ENCODE data around the gene PITX2.

Gene PITX2

DNA sequence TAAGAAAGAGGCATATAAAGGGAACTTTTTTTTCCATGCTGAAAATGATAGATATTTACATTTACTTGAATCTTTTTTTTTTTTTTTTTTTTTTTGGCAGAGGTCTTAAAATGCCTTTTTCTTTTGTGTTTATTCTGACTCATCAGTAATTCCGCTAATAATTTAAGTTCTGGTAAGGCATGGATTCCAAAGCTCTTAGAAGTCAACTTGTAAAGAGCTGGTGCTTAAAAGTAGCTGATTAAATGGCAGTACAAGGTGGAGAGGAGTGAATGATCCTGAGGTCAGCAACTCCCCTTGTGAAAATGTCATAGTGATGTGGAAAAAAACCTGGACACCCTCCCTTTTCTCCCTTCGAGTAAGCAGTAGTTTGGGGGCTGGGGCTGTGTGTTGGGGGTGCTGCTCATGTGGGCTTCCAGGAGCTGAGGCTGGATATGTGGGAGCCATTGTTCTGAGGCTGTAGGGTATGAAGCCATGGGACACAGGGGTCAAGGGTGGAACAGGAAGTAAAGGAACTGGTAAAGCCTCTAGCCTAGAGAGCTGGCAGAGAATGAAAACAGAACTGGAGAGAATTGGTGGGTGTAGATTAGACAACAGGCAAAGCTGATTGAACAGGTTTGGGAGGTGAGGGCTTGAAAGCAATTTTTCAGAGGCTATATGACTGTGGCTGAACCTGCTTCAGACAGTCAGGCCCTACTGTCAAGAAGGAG lies 41.0 kb upstream of the PITX2 start:
- CTCF ChIA-PET: no interaction called here
- no peak overlapping the region for H3K27ac ChIP-seq
- POLR2A ChIA-PET (ENCODE audit: low non-redundant PET): no interaction called here
- DNase-seq (ENCODE audit: low spot score): peak; percentile 11
- TF ChIP-seq CTCF (conservative IDR thresholded peaks at IDR 0.05; ENCODE audit: low read depth): no peak

- no peak for TF ChIP-seq CTCF (conservative IDR thresholded peaks at IDR 0.05; ENCODE audit: low read depth)
- POLR2A ChIA-PET (ENCODE audit: low non-redundant PET): no interaction called here
- no peak overlapping the region for H3K27ac ChIP-seq
- no peak for DNase-seq (ENCODE audit: low spot score)
- CTCF ChIA-PET: no interaction called here
These were observed 40.3 kb upstream of the PITX2 start for GRCh38 chr4:110663206-110663605.

DNA sequence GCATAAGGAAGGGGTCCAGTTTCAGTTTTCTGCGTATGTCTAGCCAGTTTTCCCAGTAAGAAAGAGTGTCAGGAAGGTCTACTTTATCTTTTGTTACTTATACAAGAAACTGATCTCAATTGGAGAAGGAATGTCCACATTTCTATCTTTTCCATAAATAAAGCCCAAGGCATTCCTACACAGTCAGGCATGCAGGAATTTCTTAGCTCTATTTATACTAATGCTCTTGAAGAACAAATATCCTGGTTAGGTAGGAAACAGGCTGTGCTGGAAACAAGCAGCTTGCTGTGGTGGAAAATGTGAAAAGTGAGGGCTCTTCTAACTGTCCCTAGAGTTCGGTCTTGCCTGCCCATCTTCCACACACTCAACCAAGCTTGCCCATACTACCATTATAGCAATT lies 37.9 kb upstream of the PITX2 start:
- POLR2A ChIA-PET (ENCODE audit: low non-redundant PET): no interaction called here
- DNase-seq (ENCODE audit: low spot score): no peak
- no peak for TF ChIP-seq CTCF (conservative IDR thresholded peaks at IDR 0.05; ENCODE audit: low read depth)
- no peak overlapping the region for H3K27ac ChIP-seq
- CTCF ChIA-PET: interaction anchor here (0.5 kb wide), 1 partner anchor 1350 kb away, joined by 4 read pairs; no protein-coding TSS in a partner anchor

- TF ChIP-seq CTCF (conservative IDR thresholded peaks at IDR 0.05; ENCODE audit: low read depth): no peak
- no peak overlapping the region for H3K27ac ChIP-seq
- ChIA-PET CTCF (no interaction called here), POLR2A (ENCODE audit: low non-redundant PET) (no interaction called here)
- no peak for DNase-seq (ENCODE audit: low spot score)
These were observed 31.4 kb upstream of the PITX2 start for GRCh38 chr4:110654254-110654635.

GRCh38 chr4:110653321-110654253 lies 30.7 kb upstream of the PITX2 start:
- TF ChIP-seq CTCF (conservative IDR thresholded peaks at IDR 0.05; ENCODE audit: low read depth): no peak
- no peak overlapping the region for H3K27ac ChIP-seq
- DNase-seq (ENCODE audit: low spot score): no peak
- POLR2A ChIA-PET (ENCODE audit: low non-redundant PET): no interaction called here
- CTCF ChIA-PET: no interaction called here

- ChIA-PET CTCF (no interaction called here), POLR2A (ENCODE audit: low non-redundant PET) (no interaction called here)
- no peak overlapping the region for H3K27ac ChIP-seq
- DNase-seq (ENCODE audit: low spot score): no peak
- no peak for TF ChIP-seq CTCF (conservative IDR thresholded peaks at IDR 0.05; ENCODE audit: low read depth)
These were observed 21.1 kb upstream of the PITX2 start for GRCh38 chr4:110644008-110644407.

Data from RWPE1 (cell line).